HuH-7.5 (cell line): ENCODE results near the gene CLCA4.
"Not testable (repeated sequence)": the region's sequence is repeated elsewhere in the genome, so short reads cannot be mapped to it uniquely, and the experiment has no call there.

Source experiments
- DNase-seq: peaks from one replicate; pipeline ENCODE4 v3.0.0; 2011; ENCODE audit warnings: low spot score

CLCA4 gene, protein sequence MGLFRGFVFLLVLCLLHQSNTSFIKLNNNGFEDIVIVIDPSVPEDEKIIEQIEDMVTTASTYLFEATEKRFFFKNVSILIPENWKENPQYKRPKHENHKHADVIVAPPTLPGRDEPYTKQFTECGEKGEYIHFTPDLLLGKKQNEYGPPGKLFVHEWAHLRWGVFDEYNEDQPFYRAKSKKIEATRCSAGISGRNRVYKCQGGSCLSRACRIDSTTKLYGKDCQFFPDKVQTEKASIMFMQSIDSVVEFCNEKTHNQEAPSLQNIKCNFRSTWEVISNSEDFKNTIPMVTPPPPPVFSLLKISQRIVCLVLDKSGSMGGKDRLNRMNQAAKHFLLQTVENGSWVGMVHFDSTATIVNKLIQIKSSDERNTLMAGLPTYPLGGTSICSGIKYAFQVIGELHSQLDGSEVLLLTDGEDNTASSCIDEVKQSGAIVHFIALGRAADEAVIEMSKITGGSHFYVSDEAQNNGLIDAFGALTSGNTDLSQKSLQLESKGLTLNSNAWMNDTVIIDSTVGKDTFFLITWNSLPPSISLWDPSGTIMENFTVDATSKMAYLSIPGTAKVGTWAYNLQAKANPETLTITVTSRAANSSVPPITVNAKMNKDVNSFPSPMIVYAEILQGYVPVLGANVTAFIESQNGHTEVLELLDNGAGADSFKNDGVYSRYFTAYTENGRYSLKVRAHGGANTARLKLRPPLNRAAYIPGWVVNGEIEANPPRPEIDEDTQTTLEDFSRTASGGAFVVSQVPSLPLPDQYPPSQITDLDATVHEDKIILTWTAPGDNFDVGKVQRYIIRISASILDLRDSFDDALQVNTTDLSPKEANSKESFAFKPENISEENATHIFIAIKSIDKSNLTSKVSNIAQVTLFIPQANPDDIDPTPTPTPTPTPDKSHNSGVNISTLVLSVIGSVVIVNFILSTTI

DNA sequence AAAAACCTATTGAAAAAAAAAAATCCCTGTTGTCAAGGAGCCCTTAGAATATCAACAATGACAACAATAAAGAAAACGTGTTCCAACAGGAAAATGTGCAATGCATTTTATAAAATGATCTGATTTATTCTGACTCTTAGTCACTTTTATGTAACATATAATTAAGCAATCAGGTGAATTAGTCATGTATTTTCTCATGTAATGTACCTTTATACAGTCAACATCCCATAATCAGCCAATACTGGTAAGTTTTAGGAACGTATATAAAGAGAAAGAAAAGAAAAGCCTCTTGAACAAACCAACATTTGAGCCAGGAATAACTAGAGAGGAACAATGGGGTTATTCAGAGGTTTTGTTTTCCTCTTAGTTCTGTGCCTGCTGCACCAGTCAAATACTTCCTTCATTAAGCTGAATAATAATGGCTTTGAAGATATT lies at the start of gene CLCA4:
CLCA4 (plus strand) TSS at position 292 of the 435 bp plus-strand sequence; CDS start at position 334, 42 bp downstream.
- DNase-seq: no peak

DNA sequence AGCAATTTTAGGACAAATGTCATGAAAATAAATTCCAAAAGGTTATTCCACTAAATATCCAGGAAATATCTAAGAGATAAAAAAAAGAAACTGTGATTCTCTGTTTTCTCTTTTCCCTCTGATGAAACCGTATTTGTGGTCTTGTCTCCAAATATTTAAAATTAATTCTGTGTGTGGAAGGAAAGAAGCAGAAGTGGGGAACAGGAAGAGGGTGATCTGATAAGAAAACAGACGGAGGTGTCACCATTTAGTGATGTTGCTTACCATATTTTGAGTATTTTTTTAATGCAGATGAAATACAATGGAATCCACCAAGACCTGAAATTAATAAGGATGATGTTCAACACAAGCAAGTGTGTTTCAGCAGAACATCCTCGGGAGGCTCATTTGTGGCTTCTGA lies 48.6 kb upstream of the CLCA4 start:
- DNase-seq: no peak

DNA sequence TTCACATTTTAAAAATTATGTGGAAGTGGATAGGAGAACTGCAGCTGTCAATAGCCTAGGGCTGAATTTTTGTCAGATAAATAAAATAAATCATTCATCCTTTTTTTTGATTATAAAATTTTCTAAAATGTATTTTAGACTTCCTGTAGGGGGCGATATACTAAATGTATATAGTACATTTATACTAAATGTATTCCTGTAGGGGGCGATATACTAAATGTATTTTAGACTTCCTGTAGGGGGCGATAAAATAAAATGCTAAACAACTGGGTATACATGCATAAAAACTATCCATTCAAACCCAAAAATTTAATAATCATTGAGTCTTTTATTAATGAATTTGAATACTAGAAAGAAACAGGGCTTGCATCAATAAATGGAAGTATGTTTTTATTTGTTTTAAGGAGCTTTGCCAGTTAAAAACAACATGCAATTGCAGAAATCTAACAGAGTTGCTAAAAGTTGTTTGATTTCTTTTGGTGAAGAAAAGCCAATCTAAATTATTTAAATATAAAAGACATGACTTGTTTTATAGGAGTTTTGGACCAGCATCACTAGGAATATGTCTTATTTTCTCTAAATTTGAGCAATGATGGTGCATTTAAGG lies 46.8 kb upstream of the CLCA4 start:
- DNase-seq: no peak

DNA sequence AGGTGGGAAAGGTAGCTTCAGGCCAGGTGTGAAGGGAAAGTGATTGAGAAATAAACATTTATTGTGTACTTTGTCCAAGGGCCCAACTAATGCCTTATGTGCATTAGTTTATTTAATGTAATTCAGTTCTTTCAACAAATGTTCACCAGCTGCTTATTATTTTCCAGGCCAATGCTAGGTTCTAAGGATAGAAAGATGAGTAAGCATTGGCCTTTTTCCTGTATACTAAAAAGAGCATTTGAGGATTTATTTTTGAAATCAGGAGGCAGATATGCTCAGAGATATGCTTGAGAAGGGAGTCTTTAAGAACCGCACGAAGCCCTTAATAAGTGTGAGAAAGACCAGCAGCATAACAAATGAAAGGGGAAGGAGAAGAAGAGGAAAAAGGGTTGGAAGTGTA lies 46.2 kb upstream of the CLCA4 start:
- DNase-seq: no peak

DNA sequence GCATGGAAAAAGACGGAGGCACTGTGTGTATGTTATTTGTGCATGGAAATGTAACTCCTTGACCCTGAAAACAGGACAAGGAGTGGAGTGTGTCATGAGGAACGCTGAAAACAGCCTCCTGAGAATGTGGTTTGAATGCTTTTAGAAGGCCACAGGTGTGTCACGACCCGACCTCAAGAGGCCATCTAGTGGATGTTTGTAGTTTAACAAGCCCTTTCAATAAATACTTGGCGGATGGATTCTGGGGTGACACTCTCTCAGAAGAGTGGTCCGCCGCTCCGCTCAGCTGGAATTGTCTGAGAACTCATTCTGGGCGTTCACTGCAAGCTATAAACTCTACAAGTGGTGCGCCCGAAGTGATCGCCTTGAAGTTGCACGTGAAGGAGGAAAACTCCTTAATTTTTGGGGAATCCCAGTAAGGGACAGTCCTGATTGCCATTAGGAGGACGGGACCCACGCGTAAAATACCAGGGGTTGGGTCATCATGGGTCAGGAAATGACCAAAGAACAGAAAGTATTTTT lies 44.7 kb upstream of the CLCA4 start:
- DNase-seq: not testable (repeated sequence)

DNA sequence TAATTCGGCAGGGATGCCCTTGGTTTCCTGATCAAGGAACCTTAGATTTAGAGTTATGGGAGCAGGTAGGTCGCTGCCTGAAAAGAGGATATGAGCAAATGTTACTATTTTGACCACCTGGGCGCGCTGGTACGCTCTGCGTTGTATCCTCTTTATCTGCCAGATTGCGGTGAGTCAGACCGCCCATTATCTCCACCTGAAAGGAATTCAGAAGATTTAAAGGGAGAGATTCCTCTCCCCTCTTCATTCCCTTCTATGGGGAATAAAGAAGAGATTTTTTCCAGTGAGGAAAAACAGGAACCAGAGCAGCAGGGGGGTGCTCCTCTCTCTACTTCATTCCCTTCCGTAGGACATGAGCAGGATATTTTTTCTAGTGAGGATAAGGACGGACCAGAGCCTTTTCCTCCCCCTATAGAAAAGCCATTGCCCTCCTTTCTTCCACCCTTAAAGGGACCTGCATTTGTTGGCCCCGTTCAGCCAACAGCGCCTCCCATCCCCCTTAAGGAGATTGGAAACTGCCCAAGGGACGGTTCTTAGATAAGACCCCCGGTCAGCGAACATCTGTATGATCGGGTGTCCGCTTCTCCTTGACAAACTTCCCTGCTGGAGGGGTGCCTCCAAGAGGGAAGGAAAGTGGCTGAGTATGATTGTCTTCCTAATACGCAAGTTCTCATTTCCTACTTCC lies 44.0 kb upstream of the CLCA4 start:
- DNase-seq: no peak

DNA sequence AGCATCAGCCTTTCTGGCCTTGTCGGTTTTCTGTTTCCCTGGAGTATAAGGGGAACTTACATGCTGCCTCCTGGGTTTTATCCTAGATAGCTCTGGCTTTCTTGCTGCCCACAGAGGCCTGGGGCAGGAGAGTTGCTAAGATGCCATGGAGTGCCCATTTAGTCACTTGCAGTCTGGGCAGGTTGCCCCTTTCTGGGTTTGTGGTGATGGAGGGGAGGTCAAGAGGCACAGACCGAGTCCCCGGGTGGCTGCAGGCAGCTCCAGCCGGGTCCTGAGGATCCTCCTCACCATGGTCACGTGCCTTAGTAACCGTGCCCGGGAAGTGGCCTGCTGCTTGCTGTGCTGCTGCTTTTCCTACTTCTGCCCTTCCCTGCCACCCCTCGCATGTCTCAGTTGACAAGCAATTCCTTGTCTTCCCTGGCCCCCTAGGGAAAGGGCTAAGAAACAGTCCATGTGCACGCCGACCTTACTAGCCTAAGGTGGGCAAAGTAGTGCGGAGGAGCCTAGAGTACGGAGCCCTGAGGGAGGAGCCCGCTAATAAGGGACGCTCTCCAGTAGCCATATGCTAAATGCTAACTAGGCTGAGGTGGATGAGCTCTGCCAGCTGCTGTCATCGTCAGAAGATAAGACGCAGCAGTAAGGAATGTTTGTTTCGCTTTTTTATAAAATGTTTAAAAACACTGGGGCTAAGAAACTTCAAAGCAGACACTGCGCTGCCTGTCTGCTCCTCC lies 43.3 kb upstream of the CLCA4 start:
- no peak for DNase-seq

DNA sequence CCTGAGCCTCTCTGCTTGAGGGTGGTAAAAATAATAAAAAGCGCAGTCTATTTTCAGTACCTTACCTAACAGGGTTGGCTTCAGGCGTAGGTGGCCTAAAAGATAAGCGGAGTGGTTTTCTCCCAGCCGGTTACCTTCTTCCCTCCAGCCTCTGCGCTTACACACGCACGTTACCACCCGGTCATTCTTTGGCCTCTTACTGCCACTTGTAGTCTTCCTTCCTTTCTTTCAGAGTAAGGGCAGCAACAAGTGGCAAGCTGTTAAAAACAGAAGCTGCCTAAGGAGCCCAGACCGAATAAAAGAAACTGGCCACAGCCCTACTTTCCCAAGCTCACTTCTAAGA lies 42.8 kb upstream of the CLCA4 start:
- no peak for DNase-seq

DNA sequence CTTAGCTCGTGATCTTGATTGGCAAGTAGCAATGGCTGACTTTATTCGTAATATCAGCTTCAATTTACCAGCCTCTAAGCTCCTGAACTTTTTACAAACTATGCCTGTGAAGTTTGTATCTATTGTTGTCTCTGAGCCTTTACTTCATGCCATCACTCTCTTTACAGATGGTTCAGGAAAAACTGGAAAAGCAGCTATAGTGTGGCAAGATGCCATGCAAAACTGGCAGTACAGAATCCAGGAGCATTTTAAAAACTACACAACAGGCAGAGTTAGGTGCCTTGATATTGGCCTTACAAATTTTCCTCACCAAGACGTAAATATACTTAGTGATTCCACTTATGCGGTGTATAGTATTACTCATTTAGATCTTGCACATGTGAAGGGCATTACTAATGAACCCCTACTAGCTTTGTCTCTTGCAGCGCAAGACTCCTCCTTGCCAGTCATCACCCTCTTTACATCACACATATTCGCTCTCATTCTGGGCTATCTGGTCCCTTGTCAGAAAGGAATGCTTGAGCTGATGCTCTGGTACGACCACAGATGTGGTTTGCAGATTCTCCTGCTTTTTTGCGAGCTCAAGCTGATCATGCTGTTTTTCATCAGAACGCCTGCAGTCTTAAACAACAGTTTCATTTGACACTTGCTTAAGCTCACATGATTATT lies 41.8 kb upstream of the CLCA4 start:
- no peak for DNase-seq

DNA sequence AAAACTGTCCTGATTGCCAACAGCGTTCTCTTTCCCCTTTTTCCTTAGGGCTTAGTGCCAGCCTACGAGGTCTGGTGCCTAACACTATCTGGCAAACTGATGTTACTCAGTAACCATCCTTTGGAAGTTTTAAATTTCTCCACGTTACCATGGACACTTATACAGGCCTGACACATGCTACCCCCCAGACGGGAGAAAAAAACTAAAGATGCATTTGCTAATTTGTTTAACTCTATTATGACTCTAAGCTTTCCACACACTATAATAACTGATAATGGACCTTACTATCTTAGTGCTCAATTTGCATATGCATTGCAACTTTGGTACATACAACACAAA lies 41.3 kb upstream of the CLCA4 start:
- DNase-seq: no peak

DNA sequence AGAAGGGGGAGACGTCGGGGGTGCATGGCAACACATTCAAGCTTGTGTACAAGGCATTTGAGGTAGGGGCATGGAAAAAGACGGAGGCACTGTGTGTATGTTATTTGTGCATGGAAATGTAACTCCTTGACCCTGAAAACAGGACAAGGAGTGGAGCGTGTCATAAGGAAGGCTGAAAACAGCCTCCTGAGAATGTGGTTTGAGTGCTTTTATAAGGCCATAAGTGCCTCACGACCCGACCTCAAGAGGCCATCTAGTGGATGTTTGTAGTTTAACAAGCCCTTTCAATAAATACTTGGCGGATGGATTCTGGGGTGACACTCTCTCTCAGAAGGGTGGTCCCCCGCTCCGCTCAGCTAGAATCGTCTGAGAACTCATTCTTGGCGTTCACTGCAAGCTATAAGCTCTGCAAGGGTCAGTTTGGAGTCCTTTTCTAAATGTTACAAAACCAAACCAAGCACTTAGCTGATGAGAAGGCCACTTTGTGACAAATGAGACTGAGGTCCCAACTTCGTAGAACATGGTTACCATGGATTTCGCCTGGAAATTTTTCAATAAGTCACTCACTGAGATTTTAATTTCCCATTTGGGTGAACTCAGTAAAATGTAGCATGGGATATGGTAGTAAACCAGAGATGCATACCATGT lies 38.8 kb upstream of the CLCA4 start:
- DNase-seq: no peak

DNA sequence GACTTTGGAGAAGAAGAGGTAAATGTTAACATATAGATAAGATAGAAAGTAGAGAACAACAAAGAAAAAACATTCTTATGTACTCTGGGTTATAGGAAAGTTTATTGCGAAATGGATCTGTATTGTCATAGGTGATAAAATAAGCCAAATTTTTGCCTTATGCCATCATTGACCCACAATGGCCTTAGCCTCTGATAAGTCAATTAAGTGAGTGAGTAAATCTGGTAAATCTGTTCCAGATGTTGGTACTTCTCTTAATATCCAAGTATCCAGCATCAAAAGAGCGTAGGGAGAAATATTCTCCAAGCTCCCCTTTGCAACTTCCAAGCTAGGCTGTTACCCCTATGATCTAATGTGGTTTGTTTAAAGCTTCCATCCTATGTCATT lies 38.3 kb upstream of the CLCA4 start:
- no peak for DNase-seq

DNA sequence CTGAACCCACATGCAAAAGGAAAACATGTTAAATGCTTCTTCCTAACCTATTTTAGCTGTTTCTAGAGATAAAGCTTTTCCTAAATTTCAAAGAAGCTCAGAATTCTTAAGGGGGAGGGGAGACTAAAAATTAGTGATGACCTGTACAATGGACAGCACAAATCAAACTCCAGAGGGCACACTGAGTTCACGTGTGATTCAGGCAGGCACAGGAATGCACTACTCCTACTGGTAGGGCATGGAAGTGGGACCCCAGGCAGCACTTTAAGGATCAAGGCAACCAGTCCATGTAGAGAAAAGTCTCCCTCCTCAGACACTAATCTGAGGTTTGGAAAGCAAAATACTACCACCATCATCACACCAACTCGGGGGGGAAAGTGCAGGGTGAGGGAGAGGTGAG lies 31.3 kb upstream of the CLCA4 start:
- peak; percentile 32 for DNase-seq

DNA sequence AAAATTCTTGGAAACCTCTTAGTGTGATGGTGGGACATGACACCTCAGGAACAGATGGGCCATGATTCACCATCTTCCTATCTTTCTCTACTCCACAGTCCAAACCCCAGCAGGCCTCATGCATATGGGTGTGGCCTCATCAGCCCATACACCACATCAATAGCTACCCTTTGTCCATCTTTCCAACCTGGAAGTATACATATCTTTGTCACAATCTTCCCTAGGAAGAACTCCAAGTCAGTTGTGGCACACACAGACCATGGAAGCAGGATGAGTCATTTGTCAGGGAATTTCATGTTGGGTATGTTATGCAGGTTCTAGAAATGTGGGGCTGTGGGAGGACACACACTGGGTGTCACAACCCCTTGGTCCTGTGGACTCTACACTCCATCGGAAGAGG lies 30.5 kb upstream of the CLCA4 start:
- DNase-seq: no peak

DNA sequence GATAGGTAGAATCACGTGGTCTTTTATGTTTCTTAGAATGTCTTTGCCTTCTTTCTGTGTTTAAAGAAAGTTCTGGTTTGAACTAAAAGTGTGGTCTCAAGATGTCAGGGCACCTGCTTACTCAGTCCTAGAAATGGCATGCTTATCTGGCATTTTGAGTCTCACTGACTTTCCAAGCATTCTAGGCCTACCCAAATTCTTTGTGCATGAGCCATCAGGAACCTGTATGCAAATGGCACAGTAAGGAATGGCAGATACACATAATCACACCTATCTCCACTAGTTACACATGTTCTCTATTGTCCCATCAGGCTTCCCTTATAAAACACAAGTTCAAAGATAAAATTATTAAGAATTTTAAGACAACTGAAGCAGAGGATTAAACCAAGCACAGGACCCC lies 29.5 kb upstream of the CLCA4 start:
- DNase-seq: no peak

DNA sequence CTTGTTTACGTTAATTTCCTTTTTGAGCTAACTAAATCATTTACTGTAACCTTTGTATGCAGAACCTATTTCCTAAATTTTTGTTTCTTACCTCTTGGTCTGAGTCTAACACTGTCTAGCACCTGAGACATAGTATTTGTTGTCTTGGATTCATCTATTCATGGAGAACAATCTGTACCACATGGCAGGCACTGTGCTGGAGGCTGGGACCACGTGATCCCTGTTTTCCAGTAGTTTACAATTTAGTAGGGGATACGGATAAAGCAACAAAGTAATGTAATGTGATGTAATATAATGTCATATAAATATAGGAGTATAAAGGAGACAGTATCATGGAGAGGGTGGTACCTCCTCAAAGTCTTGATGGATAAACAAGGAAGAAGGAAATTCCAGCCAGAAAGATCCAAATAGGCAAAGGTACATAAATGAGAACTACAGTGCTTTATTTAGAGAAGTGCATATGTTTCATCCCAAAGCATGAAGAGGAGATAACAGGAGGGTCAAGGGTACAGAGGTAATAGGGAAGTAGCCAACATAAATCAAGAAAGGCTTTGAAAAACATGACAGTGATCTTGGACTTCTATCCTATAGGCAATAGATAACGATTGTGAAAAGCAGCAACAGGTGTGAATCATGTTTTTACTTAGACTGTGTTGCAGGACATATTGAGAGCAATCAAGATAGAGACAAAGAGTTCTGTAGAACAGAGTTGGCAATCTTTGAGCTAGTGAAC lies 25.9 kb upstream of the CLCA4 start:
- no peak for DNase-seq

DNA sequence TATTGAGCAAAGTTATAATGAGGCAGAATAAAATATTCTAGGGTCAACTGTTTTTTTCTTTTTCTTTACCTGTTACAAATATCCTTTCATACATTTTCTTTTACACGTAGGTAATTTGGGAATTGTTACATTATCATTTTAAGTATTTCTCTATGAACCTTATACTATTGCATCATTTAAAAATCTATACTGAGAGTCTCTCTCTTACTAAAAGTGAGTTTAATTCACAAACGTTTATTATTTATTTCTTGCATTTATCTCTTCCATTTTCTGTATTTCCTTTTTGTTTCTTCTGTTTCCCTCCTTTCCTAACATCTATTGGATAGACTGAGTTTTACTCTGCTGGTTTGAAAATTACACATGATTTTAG lies 25.4 kb upstream of the CLCA4 start:
- no peak for DNase-seq

DNA sequence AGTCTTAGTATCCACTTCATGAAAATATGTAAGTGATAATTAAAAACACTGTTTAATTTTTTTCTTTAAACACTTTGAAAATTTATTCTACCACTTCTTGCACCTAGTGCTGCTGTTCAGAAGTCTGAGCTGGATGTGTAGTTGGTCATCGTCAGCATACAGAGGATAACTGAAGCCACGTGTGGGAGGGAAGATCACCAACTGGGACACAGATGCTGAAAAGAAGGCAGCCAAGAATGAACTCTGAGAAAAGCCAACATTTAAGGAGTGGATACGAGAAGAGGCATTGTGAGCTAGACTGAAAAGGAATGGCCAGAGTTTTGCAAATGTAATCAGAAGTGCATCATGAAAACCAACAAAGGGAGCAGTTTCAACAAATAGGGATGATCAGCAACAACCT lies 24.6 kb upstream of the CLCA4 start:
- DNase-seq: no peak

DNA sequence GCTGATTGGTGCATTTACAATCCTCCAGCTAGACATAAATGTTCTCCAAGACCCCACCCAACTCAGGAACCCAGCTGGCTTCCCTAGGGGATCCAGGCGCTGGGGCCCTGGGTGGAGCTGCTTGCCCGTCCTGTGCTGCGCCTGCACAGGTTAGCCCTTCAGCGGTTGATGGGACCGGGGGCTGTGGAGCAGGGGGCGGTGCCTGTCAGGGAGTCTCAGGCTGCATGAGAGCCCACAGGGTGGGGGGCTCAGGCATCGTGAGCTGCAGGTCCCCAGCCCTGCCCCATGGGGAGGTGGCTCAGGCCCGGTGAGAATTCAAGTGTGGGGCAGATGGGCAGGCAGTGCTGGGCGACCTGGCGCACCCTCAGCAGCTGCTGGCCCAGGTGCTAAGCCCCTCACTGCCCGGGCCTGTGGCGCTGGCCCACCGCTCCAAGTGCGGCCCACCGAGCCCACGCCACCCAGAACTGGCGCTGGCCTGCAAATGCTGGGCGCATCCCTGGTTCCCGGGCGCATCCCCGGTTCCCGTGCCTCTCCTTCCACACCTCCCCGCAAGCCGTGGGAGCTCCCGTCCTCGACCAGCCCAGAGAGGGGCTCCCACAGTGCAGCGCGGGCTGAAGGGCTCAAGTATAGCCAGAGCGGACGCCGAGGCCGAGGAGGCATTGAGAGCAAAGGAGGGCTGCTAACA lies 23.1 kb upstream of the CLCA4 start:
- no peak for DNase-seq
